ENCODE results near the gene IREB2. TPM values are rescaled to one million over a fixed set of nuclear protein-coding genes. Genes with fewer than 3 reads are reported as not detected.

Gene IREB2
- total RNA-seq, 1 experiment from 2014 or later, result 6.5 TPM

- Histone ChIP-seq H3K9me3 (ENCODE audit: low read length) (no peaks in the 10 kb centered on the region), H3K4me3 (ENCODE audit: low read length) (no peak overlapping the region), H2AFZ (ENCODE audit: low read length) (no peak overlapping the region), H3K9ac (ENCODE audit: low read length) (no peak overlapping the region), H3K27ac (ENCODE audit: low read length) (no peak overlapping the region), H3K4me2 (ENCODE audit: low read length) (no peak overlapping the region), H3K79me2 (ENCODE audit: low read length) (no peaks in the 10 kb centered on the region), H3K9me2 (replicated peaks; ENCODE audit: low read length) (no peaks in the 10 kb centered on the region), H3K4me1 (ENCODE audit: insufficient read depth, low read length) (no peaks in the 10 kb centered on the region), H3F3A (ENCODE audit: low read length, unreplicated experiment) (no peaks in the 10 kb centered on the region), H3K27me3 (ENCODE audit: low read length) (no peaks in the 10 kb centered on the region), H3K36me3 (ENCODE audit: low read depth, low read length) (peaks cover 34% of the 10 kb centered on the region), H4K20me1 (ENCODE audit: low read length) (no peaks in the 10 kb centered on the region)
- DNase-seq (no peak), ATAC-seq (no peak)
- ChIA-PET POLR2A (ENCODE audit: unreplicated experiment) (no interaction called here), CTCF (no interaction called here)
- TF ChIP-seq EZH2phosphoT487 (IDR thresholded peaks at IDR 0.05; ENCODE audit: borderline replicate concordance, low read length) (no peak), EZH2 (IDR thresholded peaks at IDR 0.05; ENCODE audit: low read length, unreplicated experiment) (no peak)
- TF ChIP-seq, protein P1, sequence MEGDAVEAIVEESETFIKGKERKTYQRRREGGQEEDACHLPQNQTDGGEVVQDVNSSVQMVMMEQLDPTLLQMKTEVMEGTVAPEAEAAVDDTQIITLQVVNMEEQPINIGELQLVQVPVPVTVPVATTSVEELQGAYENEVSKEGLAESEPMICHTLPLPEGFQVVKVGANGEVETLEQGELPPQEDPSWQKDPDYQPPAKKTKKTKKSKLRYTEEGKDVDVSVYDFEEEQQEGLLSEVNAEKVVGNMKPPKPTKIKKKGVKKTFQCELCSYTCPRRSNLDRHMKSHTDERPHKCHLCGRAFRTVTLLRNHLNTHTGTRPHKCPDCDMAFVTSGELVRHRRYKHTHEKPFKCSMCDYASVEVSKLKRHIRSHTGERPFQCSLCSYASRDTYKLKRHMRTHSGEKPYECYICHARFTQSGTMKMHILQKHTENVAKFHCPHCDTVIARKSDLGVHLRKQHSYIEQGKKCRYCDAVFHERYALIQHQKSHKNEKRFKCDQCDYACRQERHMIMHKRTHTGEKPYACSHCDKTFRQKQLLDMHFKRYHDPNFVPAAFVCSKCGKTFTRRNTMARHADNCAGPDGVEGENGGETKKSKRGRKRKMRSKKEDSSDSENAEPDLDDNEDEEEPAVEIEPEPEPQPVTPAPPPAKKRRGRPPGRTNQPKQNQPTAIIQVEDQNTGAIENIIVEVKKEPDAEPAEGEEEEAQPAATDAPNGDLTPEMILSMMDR (conservative IDR thresholded peaks at IDR 0.05; ENCODE audit: low read depth, low read length), result no peak
- intact Hi-C loops (cut with micrococcal nuclease), result loop anchor here (10.0 kb wide), 1 partner anchor 45 kb away; the partner anchor contains the start of gene IREB2
- no TSS peak for BruUV-seq (replicated peaks)
Measured at GRCh38 chr15:78479650-78480049, 41.6 kb downstream of the IREB2 start.

DNA sequence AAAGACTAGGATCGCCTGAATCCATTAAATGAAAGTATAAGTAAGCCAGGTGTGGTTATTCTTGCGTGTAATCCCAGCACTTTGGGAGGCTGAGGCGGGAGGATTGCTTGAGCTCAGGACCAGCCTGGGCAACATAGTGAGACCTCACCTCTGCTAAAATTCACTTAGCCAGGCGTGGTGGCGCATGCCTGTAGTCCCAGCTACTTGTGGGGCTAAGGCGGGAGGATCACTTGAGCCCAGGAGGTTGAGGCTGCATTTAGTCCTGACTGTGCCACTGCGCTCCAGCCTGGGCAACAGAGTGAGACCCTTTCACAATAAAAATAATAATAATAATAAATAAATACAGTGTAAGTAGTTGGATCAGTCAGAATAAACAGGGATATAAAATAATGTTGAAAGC is 43.9 kb downstream of the IREB2 start:
- POLR2A ChIA-PET (ENCODE audit: unreplicated experiment), result no interaction called here
- CTCF ChIA-PET, result no interaction called here
- Histone ChIP-seq H3K9me3 (ENCODE audit: low read length) (no peaks in the 10 kb centered on the region), H3K27ac (ENCODE audit: low read length) (no peak overlapping the region), H3K9me2 (replicated peaks; ENCODE audit: low read length) (no peaks in the 10 kb centered on the region), H3K79me2 (ENCODE audit: low read length) (no peaks in the 10 kb centered on the region), H4K20me1 (ENCODE audit: low read length) (no peaks in the 10 kb centered on the region), H3K9ac (ENCODE audit: low read length) (no peak overlapping the region), H3K4me1 (ENCODE audit: insufficient read depth, low read length) (no peaks in the 10 kb centered on the region), H3K4me2 (ENCODE audit: low read length) (no peak overlapping the region), H3F3A (ENCODE audit: low read length, unreplicated experiment) (no peaks in the 10 kb centered on the region), H3K36me3 (ENCODE audit: low read depth, low read length) (peaks cover 46% of the 10 kb centered on the region), H3K4me3 (ENCODE audit: low read length) (no peak overlapping the region), H2AFZ (ENCODE audit: low read length) (no peak overlapping the region), H3K27me3 (ENCODE audit: low read length) (no peaks in the 10 kb centered on the region)
- no peak for ATAC-seq
- BruUV-seq (replicated peaks), result no TSS peak
- intact Hi-C loops (cut with micrococcal nuclease), result loop anchor here (1.0 to 10.0 kb wide), 2 partner anchors 47 to 174 kb away; partner anchors contain the start of gene IREB2
- no peak for DNase-seq
- TF ChIP-seq, protein P1 (conservative IDR thresholded peaks at IDR 0.05; ENCODE audit: low read depth, low read length), result no peak
- TF ChIP-seq EZH2phosphoT487 (IDR thresholded peaks at IDR 0.05; ENCODE audit: borderline replicate concordance, low read length) (no peak), EZH2 (IDR thresholded peaks at IDR 0.05; ENCODE audit: low read length, unreplicated experiment) (no peak)

DNA sequence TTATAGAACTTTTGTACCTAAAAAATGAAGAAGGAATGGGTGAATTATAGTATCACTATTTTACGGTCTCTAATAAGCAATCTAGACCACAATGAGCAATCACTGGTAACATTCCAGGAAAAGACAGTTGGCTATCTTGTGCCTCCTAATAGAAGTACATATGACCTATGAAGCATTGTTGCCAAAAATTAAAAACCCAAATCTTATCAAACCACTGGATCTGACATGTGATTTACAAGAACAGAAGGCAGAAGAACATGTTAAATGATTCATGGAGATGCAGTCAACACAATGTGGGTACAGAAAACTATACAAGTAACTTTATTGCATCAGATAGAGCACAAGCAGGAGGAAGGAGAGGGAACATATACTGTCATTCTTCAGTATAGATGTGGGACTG is 54.9 kb downstream of the IREB2 start:
- TF ChIP-seq EZH2 (IDR thresholded peaks at IDR 0.05; ENCODE audit: low read length, unreplicated experiment), result no peak
- TF ChIP-seq, protein P1 (conservative IDR thresholded peaks at IDR 0.05; ENCODE audit: low read depth, low read length), result no peak
- H2AFZ ChIP-seq (ENCODE audit: low read length), result no peak overlapping the region
- H3K27me3 ChIP-seq (ENCODE audit: low read length), result no peaks in the 10 kb centered on the region
- CTCF ChIA-PET, result no interaction called here
- DNase-seq (no peak), ATAC-seq (no peak)
- H3K4me3 ChIP-seq (ENCODE audit: low read length), result no peak overlapping the region
- no peaks in the 10 kb centered on the region for H3F3A ChIP-seq (ENCODE audit: low read length, unreplicated experiment)
- no peak overlapping the region for H3K27ac ChIP-seq (ENCODE audit: low read length)
- H3K36me3 ChIP-seq (ENCODE audit: low read depth, low read length), result peaks cover 40% of the 10 kb centered on the region
- intact Hi-C loops (cut with micrococcal nuclease), result no loop called here
- H3K4me1 ChIP-seq (ENCODE audit: insufficient read depth, low read length), result no peaks in the 10 kb centered on the region
- H3K9ac ChIP-seq (ENCODE audit: low read length), result no peak overlapping the region
- BruUV-seq (replicated peaks), result no TSS peak
- H3K9me2 ChIP-seq (replicated peaks; ENCODE audit: low read length), result no peaks in the 10 kb centered on the region
- no peaks in the 10 kb centered on the region for H3K79me2 ChIP-seq (ENCODE audit: low read length)
- no peaks in the 10 kb centered on the region for H4K20me1 ChIP-seq (ENCODE audit: low read length)
- H3K4me2 ChIP-seq (ENCODE audit: low read length), result no peak overlapping the region
- H3K9me3 ChIP-seq (ENCODE audit: low read length), result no peaks in the 10 kb centered on the region
- POLR2A ChIA-PET (ENCODE audit: unreplicated experiment), result no interaction called here
